ENCODE results near the gene OPTC. TPM values are rescaled to one million over a fixed set of nuclear protein-coding genes. Genes with fewer than 3 reads are reported as not detected.

Gene OPTC
- total and polyA plus RNA-seq, 5 experiments from 2014 or later = not detected

- peaks cover 0 to under 1% (median 0%) of the 10 kb centered on the region in 4 donors for H3K4me1 Mint-ChIP-seq
- POLR2A ChIA-PET = no interaction called here
- no peak overlapping the region for H3K4me3 Mint-ChIP-seq
- H3K36me3 Mint-ChIP-seq = no peaks in the 10 kb centered on the region
- no peak overlapping the region for H3K27ac Mint-ChIP-seq
- peaks cover 0 to 1% (median 0%) of the 10 kb centered on the region in 5 donors for H3K27me3 Mint-ChIP-seq
- H3K9me3 Mint-ChIP-seq = no peaks in the 10 kb centered on the region
- ATAC-seq (no peak), DNase-seq (no peak)
These were observed 43.1 kb downstream of the OPTC start for GRCh38 chr1:203536980-203537455.

GRCh38 chr1:203537806-203538464, 44.0 kb downstream of the OPTC start:
- Mint-ChIP-seq H3K4me3 (no peak overlapping the region), H3K27ac (peak overlapping the region in 2 of 10 donors; percentile 43 to 61), H3K27me3 (peaks cover 0 to 1% (median 0%) of the 10 kb centered on the region in 5 donors), H3K4me1 (no peaks in the 10 kb centered on the region), H3K9me3 (no peaks in the 10 kb centered on the region), H3K36me3 (no peaks in the 10 kb centered on the region)
- POLR2A ChIA-PET = no interaction called here
- DNase-seq (peak in 2 of 10 donors; percentile 1 to 25), ATAC-seq (no peak)

- ATAC-seq (no peak), DNase-seq (no peak)
- Mint-ChIP-seq H3K27me3 (peaks cover 0 to 1% (median 0%) of the 10 kb centered on the region in 5 donors), H3K27ac (peak overlapping the region in 2 of 10 donors; percentile 31 to 43), H3K4me1 (no peaks in the 10 kb centered on the region), H3K4me3 (no peak overlapping the region), H3K36me3 (no peaks in the 10 kb centered on the region), H3K9me3 (no peaks in the 10 kb centered on the region)
- POLR2A ChIA-PET = no interaction called here
These were observed 44.8 kb downstream of the OPTC start for GRCh38 chr1:203538726-203539125.

GRCh38 chr1:203539831-203540546, 46.0 kb downstream of the OPTC start:
- no peaks in the 10 kb centered on the region for H3K36me3 Mint-ChIP-seq

GRCh38 chr1:203544485-203544884, 50.5 kb downstream of the OPTC start:
- peaks cover 0 to 3% (median 0%) of the 10 kb centered on the region in 5 donors for H3K27me3 Mint-ChIP-seq
- no peak overlapping the region for H3K27ac Mint-ChIP-seq
- H3K36me3 Mint-ChIP-seq = no peaks in the 10 kb centered on the region
- H3K9me3 Mint-ChIP-seq = no peaks in the 10 kb centered on the region
- no peak for DNase-seq
- no peak for ATAC-seq
- H3K4me3 Mint-ChIP-seq = no peak overlapping the region
- POLR2A ChIA-PET = interaction anchor here (0.7 kb wide), 1 partner anchor 84 kb away, joined by 7 read pairs; no protein-coding TSS in a partner anchor
- no peaks in the 10 kb centered on the region for H3K4me1 Mint-ChIP-seq

More at GRCh38 chr1:203539831-203540546, 46.0 kb downstream of the OPTC start:
- DNase-seq (no peak), ATAC-seq (no peak)
- no peaks in the 10 kb centered on the region for H3K9me3 Mint-ChIP-seq
- no peaks in the 10 kb centered on the region for H3K4me1 Mint-ChIP-seq
- POLR2A ChIA-PET = no interaction called here
- no peak overlapping the region for H3K4me3 Mint-ChIP-seq
- H3K27me3 Mint-ChIP-seq = peaks cover 0 to 1% (median 0%) of the 10 kb centered on the region in 5 donors
- H3K27ac Mint-ChIP-seq = no peak overlapping the region

GRCh38 chr1:203544978-203545816, 51.2 kb downstream of the OPTC start:
- Mint-ChIP-seq H3K9me3 (no peaks in the 10 kb centered on the region), H3K36me3 (no peaks in the 10 kb centered on the region), H3K27me3 (peaks cover 0 to 3% (median 0%) of the 10 kb centered on the region in 5 donors), H3K27ac (no peak overlapping the region), H3K4me1 (no peaks in the 10 kb centered on the region), H3K4me3 (no peak overlapping the region)
- no peak for ATAC-seq
- POLR2A ChIA-PET = interaction anchor here (0.7 kb wide), 1 partner anchor 84 kb away, joined by 7 read pairs; no protein-coding TSS in a partner anchor
- no peak for DNase-seq

- no peaks in the 10 kb centered on the region for H3K36me3 Mint-ChIP-seq
- H3K4me3 Mint-ChIP-seq = no peak overlapping the region
- ATAC-seq (no peak), DNase-seq (no peak)
- H3K27me3 Mint-ChIP-seq = peaks cover 0 to 3% (median 1%) of the 10 kb centered on the region in 5 donors
- POLR2A ChIA-PET = no interaction called here
- H3K27ac Mint-ChIP-seq = no peak overlapping the region
- H3K9me3 Mint-ChIP-seq = no peaks in the 10 kb centered on the region
- no peaks in the 10 kb centered on the region for H3K4me1 Mint-ChIP-seq
These were observed 52.3 kb downstream of the OPTC start for GRCh38 chr1:203546274-203546673.

GRCh38 chr1:203547147-203547546, 53.2 kb downstream of the OPTC start:
- no peak for DNase-seq
- Mint-ChIP-seq H3K4me3 (no peak overlapping the region), H3K36me3 (no peaks in the 10 kb centered on the region), H3K27me3 (peaks cover 0 to 3% (median 1%) of the 10 kb centered on the region in 5 donors), H3K9me3 (no peaks in the 10 kb centered on the region), H3K27ac (no peak overlapping the region), H3K4me1 (no peaks in the 10 kb centered on the region)
- no peak for ATAC-seq
- POLR2A ChIA-PET = no interaction called here

GRCh38 chr1:203547771-203548421, 53.9 kb downstream of the OPTC start:
- H3K36me3 Mint-ChIP-seq = no peaks in the 10 kb centered on the region
- H3K4me1 Mint-ChIP-seq = no peaks in the 10 kb centered on the region
- H3K4me3 Mint-ChIP-seq = no peak overlapping the region
- POLR2A ChIA-PET = no interaction called here
- H3K27ac Mint-ChIP-seq = peak overlapping the region in 1 of 10 donors; percentile 31
- no peak for ATAC-seq
- peaks cover 0 to 3% (median 1%) of the 10 kb centered on the region in 5 donors for H3K27me3 Mint-ChIP-seq
- no peaks in the 10 kb centered on the region for H3K9me3 Mint-ChIP-seq
- DNase-seq = no peak

GRCh38 chr1:203548892-203549291, 54.9 kb downstream of the OPTC start:
- H3K9me3 Mint-ChIP-seq = no peaks in the 10 kb centered on the region
- H3K4me3 Mint-ChIP-seq = no peak overlapping the region
- DNase-seq = no peak
- no peaks in the 10 kb centered on the region for H3K4me1 Mint-ChIP-seq
- H3K36me3 Mint-ChIP-seq = no peaks in the 10 kb centered on the region
- ATAC-seq = no peak
- H3K27me3 Mint-ChIP-seq = peaks cover 0 to 3% (median 1%) of the 10 kb centered on the region in 5 donors
- H3K27ac Mint-ChIP-seq = no peak overlapping the region
- POLR2A ChIA-PET = no interaction called here

- no peak for ATAC-seq
- Mint-ChIP-seq H3K4me3 (no peak overlapping the region), H3K36me3 (no peaks in the 10 kb centered on the region), H3K4me1 (no peaks in the 10 kb centered on the region), H3K9me3 (no peaks in the 10 kb centered on the region), H3K27me3 (peaks cover 0 to 3% (median 1%) of the 10 kb centered on the region in 5 donors), H3K27ac (no peak overlapping the region)
- no peak for DNase-seq
- POLR2A ChIA-PET = no interaction called here
These were observed 55.4 kb downstream of the OPTC start for GRCh38 chr1:203549309-203549708.

- no peak overlapping the region for H3K27ac Mint-ChIP-seq
- no peaks in the 10 kb centered on the region for H3K36me3 Mint-ChIP-seq
- H3K27me3 Mint-ChIP-seq = peaks cover 0 to 5% (median 1%) of the 10 kb centered on the region in 5 donors
- no peaks in the 10 kb centered on the region for H3K9me3 Mint-ChIP-seq
- H3K4me1 Mint-ChIP-seq = no peaks in the 10 kb centered on the region
- H3K4me3 Mint-ChIP-seq = no peak overlapping the region
- DNase-seq = no peak
- no peak for ATAC-seq
- POLR2A ChIA-PET = no interaction called here
These were observed 56.9 kb downstream of the OPTC start for GRCh38 chr1:203550846-203551245.
